GM18508 (cell line): ENCODE results near the gene TSEN34.
"Not testable (repeated sequence)": the region's sequence is repeated elsewhere in the genome, so short reads cannot be mapped to it uniquely, and the experiment has no call there.

Experiments used
- ATAC-seq: cut with Tn5 transposase; IDR thresholded peaks from one replicate; pipeline ENCODE4 v1.9.1; 2021; ENCODE audit warnings: moderate number of reproducible peaks; ENCODE audit not compliant: insufficient read depth, unreplicated experiment

TSEN34 gene

GRCh38 chr19:54183431-54183830 lies 7.7 kb upstream of the TSEN34 start:
- ATAC-seq, result no peak

GRCh38 chr19:54186351-54186750 lies 4.8 kb upstream of the TSEN34 start:
- no peak for ATAC-seq

- no peak for ATAC-seq
These were observed 4.2 kb upstream of the TSEN34 start for GRCh38 chr19:54186934-54187381.

GRCh38 chr19:54188215-54188871 lies 2.8 kb upstream of the TSEN34 start:
- ATAC-seq, result no peak

- peak; percentile 1 for ATAC-seq
These were observed 1.9 kb upstream of the TSEN34 start, which contains the start of gene MBOAT7 for GRCh38 chr19:54189145-54189734. Gene MBOAT7, minus strand, starts transcription at chr19:54189580. Its CDS starts 1,072 bp downstream, at chr19:54188508.

- ATAC-seq, result peak; percentile 47
These were observed 1.2 kb upstream of the TSEN34 start for GRCh38 chr19:54189735-54190502.

GRCh38 chr19:54190503-54191010 lies 551 bp upstream of the TSEN34 start:
- ATAC-seq, result peak; percentile 31

GRCh38 chr19:54191811-54192453 lies 824 bp downstream of the TSEN34 start:
- no peak for ATAC-seq

GRCh38 chr19:54193011-54193410 lies 1.9 kb downstream of the TSEN34 start:
- no peak for ATAC-seq

GRCh38 chr19:54194463-54194862 lies 3.4 kb downstream of the TSEN34 start:
- not testable (repeated sequence) for ATAC-seq

- no peak for ATAC-seq
These were observed 5.4 kb downstream of the TSEN34 start for GRCh38 chr19:54196536-54196935.

GRCh38 chr19:54197121-54197520 lies 6.0 kb downstream of the TSEN34 start:
- ATAC-seq, result no peak

GRCh38 chr19:54199401-54199800 lies 8.3 kb downstream of the TSEN34 start:
- ATAC-seq, result no peak

GRCh38 chr19:54201172-54201701 lies 10.1 kb downstream of the TSEN34 start:
- ATAC-seq, result peak; percentile 5

GRCh38 chr19:54201980-54202379 lies 10.9 kb downstream of the TSEN34 start:
- ATAC-seq, result no peak

GRCh38 chr19:54203151-54203611 lies 12.1 kb downstream of the TSEN34 start:
- no peak for ATAC-seq

- ATAC-seq, result no peak
These were observed 13.8 kb downstream of the TSEN34 start for GRCh38 chr19:54204767-54205468.

- no peak for ATAC-seq
These were observed 15.1 kb downstream of the TSEN34 start for GRCh38 chr19:54206030-54206830.

- ATAC-seq, result no peak
These were observed 15.7 kb downstream of the TSEN34 start for GRCh38 chr19:54206831-54207177.
